Suppressor macrophage (primary cell): ENCODE measurements around the gene DHH.
"Not testable (repeated sequence)": the region's sequence is repeated elsewhere in the genome, so short reads cannot be mapped to it uniquely, and the experiment has no call there.

Experiments used
- DNase-seq, 4 experiments: peaks; one replicate each; pipeline ENCODE4 v3.0.0-alpha.2; 2020 to 2022

The DHH gene

GRCh38 chr12:49069507-49070346 lies 24.9 kb downstream of the DHH start, which contains the start of gene RHEBL1:
RHEBL1 (minus strand) TSS chr12:49069979; CDS start chr12:49069785, 194 bp downstream.
- DNase-seq = peak; percentile 99 to 100 (median 100)

- DNase-seq = no peak
Observed at GRCh38 chr12:49068879-49069506, 25.6 kb downstream of the DHH start.

DNA sequence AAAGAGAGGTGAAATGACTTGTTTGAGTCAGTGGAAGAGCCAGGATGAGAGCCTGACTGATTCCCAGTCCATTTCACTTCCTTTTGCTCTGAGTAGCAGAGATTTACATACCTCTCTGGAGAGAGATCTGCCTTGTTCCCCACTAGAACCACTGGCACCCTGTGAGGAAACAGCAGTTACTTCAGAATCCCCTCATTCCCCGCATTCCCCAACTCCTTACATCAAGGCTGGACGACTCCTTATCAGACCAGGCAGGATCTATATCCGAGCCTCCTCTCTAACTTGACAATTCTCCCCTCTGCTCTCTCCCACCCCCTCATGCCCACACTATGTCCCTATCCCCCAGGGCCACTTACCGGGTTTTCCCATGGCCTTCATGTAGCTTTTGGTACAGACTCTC lies 28.5 kb downstream of the DHH start:
- no peak for DNase-seq

DNA sequence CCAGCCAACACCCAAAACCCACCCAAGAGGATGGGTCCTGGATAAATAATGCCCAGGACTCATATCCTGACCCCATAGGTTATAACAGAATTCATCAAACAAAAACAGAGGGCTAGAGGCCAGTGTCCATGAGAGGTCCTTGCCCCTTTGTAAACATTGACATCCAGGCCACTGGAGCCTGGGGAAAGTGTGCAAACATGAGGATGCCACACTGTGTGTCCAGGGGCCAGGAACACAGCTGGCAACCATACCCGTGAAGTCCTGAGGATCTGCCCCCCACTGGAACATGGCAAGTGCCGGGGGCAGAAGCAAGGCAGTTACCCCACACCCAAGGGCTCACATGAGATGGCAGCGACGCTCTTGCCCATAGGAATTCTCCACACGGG lies 29.8 kb downstream of the DHH start:
- no peak for DNase-seq

- not testable (repeated sequence) for DNase-seq
Observed at GRCh38 chr12:49061916-49062315, 32.7 kb downstream of the DHH start.

DNA sequence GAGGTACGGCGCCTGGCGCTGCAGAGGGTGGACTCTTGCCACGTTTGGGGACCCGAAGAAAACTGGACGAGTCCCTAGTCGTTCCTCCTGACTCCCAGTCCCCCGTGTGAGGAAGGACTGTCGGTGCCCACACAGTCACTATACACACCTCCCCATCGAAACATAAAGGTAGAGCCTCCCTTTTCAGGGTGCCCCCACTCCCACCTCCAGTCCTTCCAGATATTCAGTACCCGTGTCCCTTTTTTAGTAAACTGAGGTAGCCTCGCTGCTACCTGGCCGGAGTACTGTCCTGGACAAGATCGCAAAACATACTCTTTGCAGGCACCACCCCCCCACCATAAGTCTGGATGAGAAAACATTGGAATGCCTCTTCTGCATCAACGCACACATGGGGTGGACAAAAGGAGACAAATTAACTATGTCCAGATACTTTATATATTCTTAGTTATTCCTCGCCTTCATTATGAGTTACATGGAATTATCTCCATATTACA lies 33.4 kb downstream of the DHH start:
- no peak for DNase-seq

DNA sequence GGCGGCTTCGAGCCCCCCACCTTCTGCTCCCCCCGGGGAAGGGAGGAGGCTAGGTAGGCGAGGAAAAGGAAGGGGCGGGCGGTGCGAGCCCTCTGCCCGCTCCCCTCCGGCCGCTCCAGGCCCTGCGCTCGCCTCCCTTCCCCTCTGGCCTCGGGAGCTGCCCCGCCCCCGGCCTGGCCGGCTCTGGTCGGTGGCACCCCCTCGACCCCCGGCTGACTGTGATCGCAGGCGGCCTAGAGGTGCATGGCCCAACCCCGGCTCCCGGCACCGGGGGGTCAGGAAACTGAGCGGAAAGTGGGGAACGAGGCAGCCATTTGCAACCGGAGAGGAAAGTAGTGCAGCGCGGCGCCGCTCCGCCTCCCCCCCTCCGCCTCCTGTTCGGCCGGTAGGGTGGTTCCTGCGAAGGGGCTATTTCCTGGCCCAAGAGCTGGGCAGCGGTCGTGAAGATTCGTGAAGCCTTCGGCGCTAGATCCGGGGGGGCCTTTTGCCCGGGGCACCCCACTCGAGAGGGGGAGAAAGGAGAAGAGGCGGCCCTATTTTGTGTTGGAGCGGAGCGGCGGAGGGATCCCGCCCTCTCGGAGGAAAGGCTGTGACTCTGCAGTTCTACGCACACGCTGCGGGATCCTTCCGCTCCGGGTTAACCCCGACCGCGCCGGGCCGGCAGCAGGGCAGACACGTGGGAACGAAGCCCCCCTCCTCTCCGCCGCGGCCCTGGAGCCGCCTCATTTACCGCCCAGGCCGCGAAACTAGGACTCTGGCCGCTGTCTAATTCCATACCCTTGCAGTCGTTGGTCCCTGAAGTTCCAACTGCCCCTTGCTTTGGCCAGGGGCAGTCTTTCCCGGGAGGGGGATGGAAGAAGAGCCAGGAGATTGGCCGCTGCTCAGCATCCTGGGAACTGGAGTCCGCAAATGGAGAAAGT lies 34.1 kb downstream of the DHH start, which contains the start of gene KMT2D:
Gene KMT2D, minus strand, starts transcription at position 558 of the 920 bp plus-strand sequence. CDS start 5,470 bp downstream, outside the sequence.
- DNase-seq = peak; percentile 91 to 97 (median 96)

- peak; percentile 29 to 65 (median 40) for DNase-seq
Observed at GRCh38 chr12:49059299-49060171, 35.1 kb downstream of the DHH start.

- peak in 1 of 4 experiments; percentile 15 for DNase-seq
Observed at GRCh38 chr12:49059045-49059298, 35.6 kb downstream of the DHH start.

DNA sequence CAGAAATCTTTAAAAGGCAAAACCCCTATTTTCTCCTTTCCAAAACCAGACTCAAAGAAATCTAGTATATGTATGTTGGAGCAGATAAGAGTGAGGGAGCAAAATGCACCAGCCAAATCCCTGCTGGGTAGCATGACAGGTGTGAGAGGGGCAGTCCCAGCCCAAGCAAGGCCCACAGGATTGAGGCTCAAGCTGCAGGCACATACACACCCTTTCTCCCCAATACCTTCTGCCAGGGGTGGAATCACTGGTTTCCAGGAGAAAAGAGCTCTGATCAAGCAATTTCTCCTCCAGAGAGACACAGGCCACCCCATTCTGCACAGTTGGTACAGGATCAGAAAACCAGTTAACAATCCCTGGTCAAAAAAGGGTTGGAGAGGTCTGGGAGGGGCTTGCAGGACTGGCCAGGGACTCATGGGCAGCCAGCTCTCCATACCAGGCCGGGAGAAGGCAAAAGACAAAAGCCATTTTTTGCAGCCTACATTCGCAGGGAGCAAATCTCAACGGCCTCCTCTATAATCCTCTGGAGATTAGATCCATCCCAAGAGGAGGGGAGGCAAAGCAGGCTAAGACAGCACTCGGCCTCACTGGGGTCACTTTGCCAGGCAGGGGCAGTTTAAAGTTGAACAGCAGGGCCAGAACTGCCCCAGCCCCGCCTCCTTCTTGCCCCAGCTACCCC lies 36.1 kb downstream of the DHH start:
- no peak for DNase-seq

DNA sequence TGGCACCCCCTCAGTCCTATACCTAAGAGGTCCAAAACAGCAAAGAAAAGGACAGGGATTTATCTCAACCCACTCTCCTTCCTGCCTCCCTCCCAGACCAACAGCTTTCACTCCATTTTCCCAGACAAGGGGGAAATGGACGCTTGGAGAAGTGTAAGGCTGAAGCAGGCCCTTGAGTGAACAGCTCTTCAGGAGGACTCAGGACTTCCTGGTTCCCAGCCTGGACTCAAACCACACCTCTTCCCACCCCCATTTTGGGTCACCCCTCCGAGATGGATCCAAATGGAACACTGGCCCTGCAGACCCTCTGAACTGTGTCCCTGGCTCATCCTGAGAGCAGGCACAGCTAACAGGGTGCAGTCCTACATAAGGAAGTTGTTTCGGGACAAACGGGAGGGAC lies 36.7 kb downstream of the DHH start:
- peak in 3 of 4 experiments; percentile 36 to 43 (median 40) for DNase-seq

GRCh38 chr12:49055978-49056754 lies 38.4 kb downstream of the DHH start:
- DNase-seq = peak; percentile 89 to 97 (median 93)

GRCh38 chr12:49055092-49055491 lies 39.5 kb downstream of the DHH start:
- no peak for DNase-seq

- DNase-seq = no peak
Observed at GRCh38 chr12:49054524-49054923, 40.1 kb downstream of the DHH start.

GRCh38 chr12:49054096-49054495 lies 40.5 kb downstream of the DHH start:
- DNase-seq = no peak

DNA sequence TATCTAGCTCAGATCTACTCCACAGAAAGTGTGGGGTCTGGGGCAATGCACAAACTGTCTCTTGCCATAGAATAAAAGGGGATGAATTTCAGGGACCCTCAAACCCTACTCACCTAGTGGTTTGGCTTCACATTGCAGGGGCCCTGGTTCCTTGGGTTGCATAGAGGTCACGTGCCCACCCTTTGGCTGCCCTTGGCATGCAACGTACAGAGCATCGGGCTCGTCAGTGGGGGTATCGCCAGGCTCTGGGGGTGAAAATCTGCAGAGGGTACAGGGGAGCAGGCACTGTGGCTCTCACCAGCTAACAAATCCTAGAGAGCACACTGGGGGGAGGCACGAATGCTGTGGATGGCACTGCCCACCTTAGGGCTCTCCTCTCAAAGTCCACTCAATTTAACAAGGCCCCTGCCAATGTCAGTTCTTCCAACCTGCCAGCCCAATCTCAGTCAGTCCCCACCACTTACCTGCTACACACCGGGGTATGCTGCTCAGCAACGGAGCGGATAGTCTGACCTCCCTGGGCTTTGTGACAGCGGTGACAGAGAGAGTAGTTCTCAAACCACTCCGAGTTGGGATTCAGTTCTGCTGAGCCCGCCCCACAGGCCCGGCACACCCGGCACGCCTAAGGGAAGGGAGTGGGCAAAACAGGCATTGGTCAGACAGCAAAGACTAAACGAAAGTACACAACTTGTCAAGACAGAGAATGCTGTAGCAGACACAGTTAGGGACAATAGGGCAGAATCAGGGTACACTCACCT lies 42.0 kb downstream of the DHH start:
- DNase-seq = no peak

GRCh38 chr12:49051777-49052438 lies 42.7 kb downstream of the DHH start:
- DNase-seq = no peak

- DNase-seq = no peak
Observed at GRCh38 chr12:49051373-49051764, 43.2 kb downstream of the DHH start.
